ENCODE data around the gene CLDN14.
A peak's percentile ranks its signal among the peaks of the same experiment; 100 is the strongest.

CLDN14 gene

DNA sequence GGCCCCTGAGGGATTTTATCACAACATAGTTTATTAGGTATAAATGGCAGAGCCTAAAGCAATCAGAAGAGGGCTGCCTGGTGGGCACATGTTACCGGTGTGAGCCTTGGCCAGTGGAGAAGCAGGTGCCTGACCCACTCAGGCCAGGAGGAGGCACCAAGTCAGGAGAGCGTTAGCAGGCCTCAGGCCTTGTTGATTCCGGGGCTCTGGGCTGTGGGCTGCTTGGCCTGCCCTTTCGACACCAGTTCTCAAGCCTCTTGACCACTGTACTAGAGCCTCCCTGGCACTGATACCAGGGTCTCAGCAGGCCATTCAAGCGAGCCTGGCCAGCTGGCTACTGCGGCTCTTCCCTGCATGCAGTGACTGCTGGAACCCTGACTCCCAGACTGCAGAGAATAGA is 20.8 kb downstream of the CLDN14 start:
- DNase-seq (ENCODE audit: low read depth, low spot score), result no peak

GRCh38 chr21:36456729-36457414 is 23.1 kb downstream of the CLDN14 start:
- in situ Hi-C loops (cut with HindIII; ENCODE audit: low sequenced_read_pairs), result no loop called here
- peak; percentile 18 for DNase-seq (ENCODE audit: low read depth, low spot score)
- TF ChIP-seq, protein P1, sequence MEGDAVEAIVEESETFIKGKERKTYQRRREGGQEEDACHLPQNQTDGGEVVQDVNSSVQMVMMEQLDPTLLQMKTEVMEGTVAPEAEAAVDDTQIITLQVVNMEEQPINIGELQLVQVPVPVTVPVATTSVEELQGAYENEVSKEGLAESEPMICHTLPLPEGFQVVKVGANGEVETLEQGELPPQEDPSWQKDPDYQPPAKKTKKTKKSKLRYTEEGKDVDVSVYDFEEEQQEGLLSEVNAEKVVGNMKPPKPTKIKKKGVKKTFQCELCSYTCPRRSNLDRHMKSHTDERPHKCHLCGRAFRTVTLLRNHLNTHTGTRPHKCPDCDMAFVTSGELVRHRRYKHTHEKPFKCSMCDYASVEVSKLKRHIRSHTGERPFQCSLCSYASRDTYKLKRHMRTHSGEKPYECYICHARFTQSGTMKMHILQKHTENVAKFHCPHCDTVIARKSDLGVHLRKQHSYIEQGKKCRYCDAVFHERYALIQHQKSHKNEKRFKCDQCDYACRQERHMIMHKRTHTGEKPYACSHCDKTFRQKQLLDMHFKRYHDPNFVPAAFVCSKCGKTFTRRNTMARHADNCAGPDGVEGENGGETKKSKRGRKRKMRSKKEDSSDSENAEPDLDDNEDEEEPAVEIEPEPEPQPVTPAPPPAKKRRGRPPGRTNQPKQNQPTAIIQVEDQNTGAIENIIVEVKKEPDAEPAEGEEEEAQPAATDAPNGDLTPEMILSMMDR (IDR thresholded peaks at IDR 0.05; ENCODE audit: low read depth, low read length), result no peak
- no peak overlapping the region for H3K4me3 ChIP-seq (ENCODE audit: low read depth, low read length)

More for the DNA sequence above, 20.8 kb downstream of the CLDN14 start:
- TF ChIP-seq, protein P1 (IDR thresholded peaks at IDR 0.05; ENCODE audit: low read depth, low read length), result no peak
- in situ Hi-C loops (cut with HindIII; ENCODE audit: low sequenced_read_pairs), result no loop called here
- no peak overlapping the region for H3K4me3 ChIP-seq (ENCODE audit: low read depth, low read length)

DNA sequence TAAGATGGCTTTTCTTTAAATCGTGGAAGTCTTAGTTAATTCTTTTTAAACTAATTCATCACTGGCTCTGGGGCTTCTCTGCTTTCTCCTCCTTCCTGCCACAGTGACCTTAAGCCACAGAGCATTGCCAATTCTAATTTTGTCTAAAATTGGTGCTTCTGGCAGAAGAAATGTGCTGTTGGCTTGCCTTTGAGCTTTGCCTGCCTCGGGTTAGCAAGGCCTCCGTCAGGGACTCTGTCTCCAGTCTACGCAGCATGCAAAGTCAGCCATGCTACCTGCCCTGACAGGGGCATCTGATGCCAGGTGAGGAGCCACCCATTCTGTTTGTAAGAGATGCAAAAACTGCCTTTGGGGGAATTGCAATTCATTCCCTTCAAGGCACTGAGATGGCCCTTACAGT is 25.2 kb downstream of the CLDN14 start:
- TF ChIP-seq, protein P1 (IDR thresholded peaks at IDR 0.05; ENCODE audit: low read depth, low read length), result no peak
- in situ Hi-C loops (cut with HindIII; ENCODE audit: low sequenced_read_pairs), result no loop called here
- DNase-seq (ENCODE audit: low read depth, low spot score), result no peak

DNA sequence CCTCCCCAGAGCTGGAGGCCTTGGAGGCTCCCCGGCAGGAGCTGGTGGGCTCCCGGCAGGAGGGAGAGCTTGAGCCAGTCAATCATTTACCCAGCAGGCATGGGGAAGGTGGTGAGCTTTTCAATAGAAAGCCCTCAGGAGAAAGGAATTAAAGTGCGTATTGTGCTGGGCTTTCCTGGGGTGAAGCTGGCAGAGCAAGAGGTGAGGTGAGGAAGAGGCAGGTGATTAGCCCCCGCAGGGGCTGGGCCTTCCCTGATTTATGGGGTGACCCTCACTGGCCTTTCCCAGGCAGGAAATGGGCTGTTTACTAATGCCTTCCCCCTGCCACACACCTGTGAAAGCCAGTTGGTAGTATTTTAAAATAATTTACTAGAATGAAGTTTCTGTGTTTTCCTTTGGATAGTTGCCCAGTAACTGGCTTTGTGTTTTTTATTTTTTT is 25.8 kb downstream of the CLDN14 start:
- no peak overlapping the region for H3K4me3 ChIP-seq (ENCODE audit: low read depth, low read length)
- in situ Hi-C loops (cut with HindIII; ENCODE audit: low sequenced_read_pairs), result no loop called here
- peak; percentile 21 for DNase-seq (ENCODE audit: low read depth, low spot score)

More for the DNA sequence above, 25.2 kb downstream of the CLDN14 start:
- no peak overlapping the region for H3K4me3 ChIP-seq (ENCODE audit: low read depth, low read length)

DNA sequence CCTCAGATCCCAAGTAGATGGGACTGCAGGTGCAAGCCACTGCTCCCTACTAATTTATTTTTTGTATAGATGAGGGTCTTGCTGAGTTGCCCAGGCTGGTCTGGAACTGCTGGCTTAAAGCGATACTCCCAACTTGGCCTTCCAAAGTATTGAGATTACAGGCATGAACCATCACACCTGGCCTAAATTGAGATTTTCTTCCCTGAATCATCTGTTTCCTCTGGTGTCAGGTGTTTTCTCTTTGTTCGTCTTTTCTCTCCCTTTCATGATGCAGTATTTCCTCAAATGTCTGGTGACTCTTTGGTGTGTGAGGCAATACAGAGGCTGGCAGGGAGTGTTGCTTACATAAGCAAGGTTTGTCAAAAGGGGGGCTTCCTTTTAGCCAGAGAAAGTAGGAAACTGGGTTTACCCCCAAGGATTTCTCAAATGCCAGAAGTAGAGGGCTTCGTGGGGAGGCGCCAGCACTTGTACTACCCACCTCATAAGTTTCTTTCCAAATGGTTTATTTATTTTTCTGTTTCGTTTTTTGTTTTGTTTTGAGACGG is 27.6 kb downstream of the CLDN14 start:
- TF ChIP-seq, protein P1 (IDR thresholded peaks at IDR 0.05; ENCODE audit: low read depth, low read length), result no peak
- no peak for DNase-seq (ENCODE audit: low read depth, low spot score)
- in situ Hi-C loops (cut with HindIII; ENCODE audit: low sequenced_read_pairs), result no loop called here
- no peak overlapping the region for H3K4me3 ChIP-seq (ENCODE audit: low read depth, low read length)

More for the DNA sequence above, 25.8 kb downstream of the CLDN14 start:
- TF ChIP-seq, protein P1 (IDR thresholded peaks at IDR 0.05; ENCODE audit: low read depth, low read length), result no peak

DNA sequence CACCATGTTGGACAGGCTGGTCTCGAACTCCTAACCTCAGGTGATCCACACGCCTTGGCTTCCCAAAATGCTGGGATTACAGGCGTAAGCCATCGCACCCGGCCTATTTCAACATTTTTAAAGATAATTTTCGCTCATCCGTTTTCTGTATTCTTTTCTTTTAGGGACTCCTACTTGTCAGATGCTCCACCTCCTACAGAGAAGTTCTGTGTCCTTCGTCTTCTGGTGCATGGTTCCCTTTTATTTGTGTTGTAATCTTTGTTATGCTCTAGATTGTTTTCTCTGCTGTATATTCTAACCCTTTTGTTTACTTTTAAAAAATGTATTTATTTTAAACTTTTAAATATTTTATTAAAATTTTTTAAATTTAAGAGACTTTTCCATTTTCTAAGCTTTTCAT is 28.4 kb downstream of the CLDN14 start:
- in situ Hi-C loops (cut with HindIII; ENCODE audit: low sequenced_read_pairs), result no loop called here
- TF ChIP-seq, protein P1 (IDR thresholded peaks at IDR 0.05; ENCODE audit: low read depth, low read length), result no peak

More for the DNA sequence above, 28.4 kb downstream of the CLDN14 start:
- DNase-seq (ENCODE audit: low read depth, low spot score), result no peak
- H3K4me3 ChIP-seq (ENCODE audit: low read depth, low read length), result no peak overlapping the region
